HG02884 (cell line): Measurements from ENCODE around the gene SLC9A7.

Source experiments
- ATAC-seq: cut with Tn5 transposase; IDR thresholded peaks from one replicate; pipeline ENCODE4 v1.9.1; 2021; ENCODE audit warnings: mild to moderate bottlenecking, moderate library complexity; ENCODE audit not compliant: unreplicated experiment

The SLC9A7 gene

DNA sequence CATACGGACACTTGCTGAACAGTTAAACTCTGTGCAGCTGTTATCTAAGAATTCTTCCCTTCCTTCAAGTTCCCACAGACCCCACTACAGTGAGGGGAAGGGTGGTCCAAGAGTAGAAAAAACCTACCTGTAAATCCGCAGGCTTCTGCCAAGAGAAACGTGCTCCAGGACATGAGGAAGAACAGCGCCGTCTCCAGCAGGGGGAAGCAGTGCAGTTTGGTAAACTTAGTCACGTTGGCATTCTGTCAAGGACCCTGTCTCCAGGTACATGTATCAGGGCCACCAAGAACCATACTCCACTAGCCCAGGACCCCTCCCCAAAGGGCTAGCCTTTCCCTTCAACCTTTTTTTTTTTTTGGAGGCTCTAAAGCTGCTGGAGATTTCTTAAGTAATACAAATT lies 105.4 kb downstream of the SLC9A7 start:
- no peak for ATAC-seq

DNA sequence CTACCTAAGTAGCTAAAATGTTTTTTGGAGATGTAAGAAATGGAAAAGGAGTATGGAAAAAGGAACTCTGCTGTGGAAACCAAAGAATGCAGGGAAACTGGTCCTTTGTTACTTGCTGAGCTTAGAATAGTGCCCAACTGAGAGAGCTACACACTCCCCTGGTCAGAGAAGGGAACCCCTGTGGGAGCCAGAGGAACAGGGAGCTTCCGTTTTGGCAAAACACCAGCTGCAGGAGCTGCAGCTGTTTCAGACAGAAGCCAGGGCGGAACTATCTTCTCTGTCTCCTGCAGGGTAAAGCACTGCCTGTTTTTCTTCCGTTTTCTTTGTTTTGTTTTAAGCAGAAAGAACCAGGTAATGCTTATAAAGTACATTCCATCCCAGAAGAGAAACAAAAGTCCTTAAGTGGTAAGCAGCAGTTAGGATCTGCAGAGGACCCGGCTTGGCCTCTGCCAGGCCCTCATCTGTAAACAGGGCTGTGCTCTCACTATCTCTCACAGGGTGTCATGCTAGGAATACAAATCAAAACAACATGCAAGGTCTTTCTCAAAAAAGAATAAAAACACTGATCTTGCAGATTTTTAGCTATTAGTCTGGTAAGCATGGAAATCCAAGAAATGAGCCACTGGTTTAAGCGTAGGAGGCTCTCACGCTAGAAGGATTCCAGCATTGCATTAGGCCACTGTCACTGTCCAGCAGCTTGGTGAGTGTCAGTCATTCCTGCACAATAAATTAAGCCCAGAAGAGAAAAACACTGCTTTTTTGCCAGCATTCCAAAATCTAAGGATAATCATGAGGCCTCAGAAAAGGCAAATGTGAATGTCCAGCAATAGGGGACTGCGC lies 109.3 kb downstream of the SLC9A7 start:
- ATAC-seq = no peak

DNA sequence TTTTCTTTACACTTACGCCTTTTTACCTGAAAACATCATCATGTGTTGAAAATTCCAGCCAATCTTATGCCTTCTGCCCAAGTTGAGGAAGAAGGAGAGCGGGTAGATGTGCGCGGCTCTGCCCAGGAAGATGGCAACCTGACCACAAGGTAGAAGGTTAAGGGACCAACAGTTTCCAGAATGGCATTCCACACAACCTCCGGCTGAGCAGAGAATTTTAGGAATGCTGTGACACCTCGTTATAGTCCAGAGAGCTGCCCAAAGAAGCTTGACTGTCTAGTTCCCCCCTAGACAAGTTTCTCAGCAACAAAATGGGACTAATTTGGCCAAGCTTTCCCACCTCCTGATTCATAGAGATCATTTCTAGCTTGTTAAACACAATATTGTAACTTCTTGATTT lies 110.3 kb downstream of the SLC9A7 start:
- ATAC-seq = no peak

DNA sequence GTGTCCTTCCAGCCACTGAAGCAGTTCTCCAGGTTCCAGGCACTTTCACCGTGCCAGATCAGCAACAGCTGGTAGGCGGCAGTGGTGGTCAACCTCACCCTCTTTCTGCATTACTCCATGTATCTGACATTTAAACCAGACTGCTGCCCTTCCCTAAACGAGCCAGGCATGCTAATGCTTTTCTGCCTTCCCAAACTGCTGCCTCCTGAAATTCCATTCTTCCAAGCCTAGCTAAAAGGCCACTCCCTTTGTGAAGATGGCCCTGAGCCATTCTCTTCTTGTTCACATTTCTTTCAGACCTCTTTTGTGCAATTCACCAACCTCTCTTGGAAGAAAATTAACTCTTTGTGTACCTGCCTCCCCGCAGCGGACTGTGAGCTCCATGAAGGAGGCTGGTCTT lies 111.7 kb downstream of the SLC9A7 start:
- no peak for ATAC-seq

DNA sequence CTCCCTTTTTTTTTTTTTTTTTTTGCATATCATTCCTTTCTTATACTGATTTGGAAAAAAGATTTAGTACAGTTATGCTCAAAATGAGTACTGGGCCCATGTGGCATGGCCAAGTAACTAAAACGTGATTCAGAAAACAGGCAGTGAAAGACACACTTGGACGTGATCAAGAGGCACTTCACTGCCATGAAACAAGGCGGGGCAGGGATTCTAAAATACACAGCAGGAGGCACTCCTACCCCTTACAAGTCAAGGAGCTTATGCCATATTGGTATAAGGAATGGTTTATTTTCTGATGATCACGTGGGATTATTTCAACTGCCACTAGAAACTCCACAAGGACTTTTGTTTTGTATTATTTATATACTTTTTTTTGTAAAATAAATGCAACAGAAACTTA lies 113.3 kb downstream of the SLC9A7 start:
- ATAC-seq = no peak

DNA sequence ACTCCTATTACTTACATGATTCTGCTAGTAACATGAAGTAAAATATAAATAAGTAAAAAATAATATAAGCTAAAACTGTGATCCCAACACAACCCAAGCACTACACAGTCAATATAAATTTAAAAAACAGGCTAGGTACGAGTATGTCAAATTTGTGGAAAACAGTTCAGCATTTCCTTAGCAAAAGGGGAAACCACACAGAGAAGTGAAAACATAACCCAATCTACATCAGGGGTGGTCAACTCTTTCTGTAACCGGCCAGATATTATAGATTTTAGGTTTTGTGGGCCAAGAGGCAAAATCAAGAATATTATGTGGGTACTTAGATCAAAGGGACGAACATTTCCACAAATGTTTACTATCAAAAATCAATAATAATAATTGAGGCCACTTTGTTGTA lies 115.3 kb downstream of the SLC9A7 start:
- ATAC-seq = no peak

DNA sequence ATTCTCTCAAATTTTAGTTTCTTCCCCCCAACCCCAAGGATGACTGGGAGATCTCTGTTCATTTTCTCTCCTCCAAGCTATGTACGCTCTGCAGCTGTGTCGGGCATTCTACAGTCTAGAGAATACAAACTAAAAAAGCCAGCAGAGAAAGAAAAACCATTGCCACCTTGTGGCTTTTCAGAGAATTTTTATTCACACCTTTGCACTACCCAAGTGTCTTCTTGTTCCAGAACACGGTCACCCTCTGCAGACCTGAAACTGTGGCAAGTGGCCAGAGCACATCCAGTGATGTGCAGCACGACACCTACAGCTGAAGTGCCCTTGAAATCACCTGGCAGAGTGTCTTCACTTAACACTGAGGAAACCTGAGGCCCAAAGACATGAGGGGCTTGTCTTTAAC lies 116.8 kb downstream of the SLC9A7 start:
- ATAC-seq = no peak

DNA sequence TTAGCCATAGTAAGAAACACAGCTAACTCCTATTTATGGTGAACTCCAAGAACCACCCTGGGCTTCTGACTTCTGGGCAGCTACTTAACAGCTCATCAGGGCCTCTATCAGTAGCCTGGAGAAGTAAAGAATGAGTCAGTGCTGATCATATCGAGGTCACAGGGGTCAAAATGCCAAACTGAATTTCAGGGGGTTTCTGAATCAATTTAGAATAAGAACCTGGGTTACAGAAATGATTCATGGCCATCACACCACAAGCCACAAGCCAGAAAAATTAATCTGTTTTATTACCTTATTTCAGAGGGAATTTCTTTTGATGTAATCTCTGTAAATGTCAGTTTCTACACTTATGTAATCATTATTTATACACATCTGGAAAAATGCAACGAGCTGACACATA lies 121.0 kb downstream of the SLC9A7 start:
- ATAC-seq = peak; percentile 65

DNA sequence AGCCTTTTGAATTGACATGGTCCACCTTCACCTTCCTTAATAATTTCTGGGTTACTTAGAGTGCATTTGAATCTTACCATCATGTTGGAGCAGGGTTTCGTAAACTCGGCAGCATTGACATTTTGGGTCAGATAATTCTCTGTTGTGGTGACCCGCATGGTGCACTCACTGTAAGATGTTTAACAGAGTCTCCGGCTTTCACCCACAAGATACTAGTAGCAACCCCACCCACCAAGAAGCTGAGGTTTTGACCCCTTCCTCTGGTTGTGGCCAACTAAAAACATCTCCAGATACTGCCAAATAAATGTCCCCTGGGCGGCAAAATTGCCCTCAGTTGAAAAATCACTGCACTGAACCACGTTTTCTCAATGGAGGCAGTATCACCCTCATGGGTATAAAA lies 122.7 kb downstream of the SLC9A7 start:
- no peak for ATAC-seq

DNA sequence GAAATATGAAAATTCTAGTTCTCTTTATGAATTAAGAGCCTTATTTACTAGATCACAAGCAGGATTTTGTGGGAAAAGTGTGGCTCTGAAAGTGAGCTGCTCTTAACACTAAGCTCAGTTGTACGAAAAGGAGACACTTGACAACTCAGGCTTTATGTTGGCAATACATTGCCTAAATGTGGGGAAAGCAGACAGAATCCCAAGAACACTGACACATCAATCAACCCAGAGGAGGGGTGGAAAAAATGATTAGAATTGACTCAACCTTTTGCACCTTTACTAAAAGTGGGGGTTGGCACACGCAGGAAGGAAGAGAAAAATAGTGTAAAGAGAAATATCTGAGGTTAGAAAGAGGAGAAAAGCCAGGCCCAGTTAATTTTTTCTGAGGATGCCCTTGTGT lies 123.7 kb downstream of the SLC9A7 start:
- no peak for ATAC-seq

DNA sequence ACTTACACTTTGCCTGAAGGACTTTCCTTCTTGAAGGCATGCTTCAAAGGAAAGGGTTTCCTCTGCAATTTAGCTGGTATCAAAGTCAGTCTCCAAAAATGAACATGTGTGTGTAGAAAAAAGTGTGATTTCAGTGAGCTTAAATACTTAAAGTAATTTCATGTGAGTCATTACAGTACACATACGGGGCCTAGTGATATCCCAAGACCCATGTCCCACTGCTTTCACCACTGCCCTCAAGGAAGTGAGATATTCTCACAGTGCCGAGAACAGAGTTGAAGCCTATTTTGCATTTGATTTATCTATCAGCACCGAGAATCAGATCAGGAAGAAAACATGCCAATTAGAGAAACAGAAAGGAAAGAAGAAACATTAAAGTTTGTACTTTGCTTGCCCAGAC lies 124.3 kb downstream of the SLC9A7 start:
- ATAC-seq = peak; percentile 56

DNA sequence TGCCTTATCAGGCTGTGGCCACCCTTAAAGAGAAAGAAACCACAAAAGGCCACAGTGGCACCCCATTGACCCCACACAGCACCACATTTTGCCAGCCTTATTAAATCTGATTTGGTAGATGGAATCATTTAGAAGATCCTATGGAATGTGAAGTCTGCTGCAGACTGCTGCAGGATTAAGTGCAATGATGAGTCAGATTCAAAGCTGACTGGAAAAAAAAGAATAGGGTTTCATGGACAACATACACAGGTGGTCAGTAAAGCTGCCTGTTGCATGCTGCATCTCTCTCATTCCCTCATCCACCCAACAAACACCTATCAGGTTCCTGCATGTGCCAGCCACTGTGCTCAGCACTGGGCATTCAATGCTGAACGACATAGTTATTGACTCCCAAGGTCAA lies 128.8 kb downstream of the SLC9A7 start:
- no peak for ATAC-seq

DNA sequence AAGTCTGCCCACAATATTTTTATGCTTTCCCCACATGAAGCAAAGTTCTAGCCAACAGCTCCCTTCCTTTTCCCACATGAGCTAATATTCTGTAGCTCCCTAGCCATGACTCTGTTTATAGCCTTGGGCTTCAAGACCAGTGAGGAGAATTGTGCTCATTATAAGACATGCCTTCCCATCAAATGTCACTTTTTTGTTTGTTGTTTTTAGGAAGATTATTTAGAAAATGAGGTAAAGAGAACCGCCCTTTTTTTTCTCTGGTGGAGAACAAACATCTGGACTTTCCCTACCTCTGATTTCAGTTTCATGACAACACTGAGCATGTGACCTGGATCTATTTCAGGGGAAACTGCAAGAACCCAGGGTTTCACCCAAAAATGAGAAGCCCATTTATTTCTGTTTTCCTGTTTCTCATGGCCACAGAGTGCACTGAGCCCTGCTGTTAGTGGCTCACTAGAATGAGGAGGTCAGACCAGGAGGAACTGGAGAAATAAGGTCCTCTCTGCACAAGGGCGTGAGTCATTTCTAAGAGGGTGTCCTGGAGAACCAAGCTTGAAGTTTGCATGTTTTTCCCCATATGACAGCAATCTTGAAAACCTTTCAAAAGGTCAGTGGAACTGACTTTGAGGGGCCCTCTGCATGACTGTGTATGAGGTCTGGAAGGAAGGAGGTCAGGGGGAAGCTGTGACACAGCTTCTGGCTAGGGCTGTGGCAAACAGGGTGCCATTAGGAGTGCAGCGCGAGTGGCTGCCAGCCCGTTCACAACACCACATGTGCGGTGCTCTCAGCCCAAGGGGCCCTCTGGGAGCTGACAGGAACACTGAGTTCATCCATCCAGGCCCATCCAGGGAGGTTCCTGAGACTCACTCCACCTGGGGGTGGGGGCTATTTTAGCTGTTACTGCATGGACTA lies 130.2 kb downstream of the SLC9A7 start:
- peak; percentile 92 for ATAC-seq

DNA sequence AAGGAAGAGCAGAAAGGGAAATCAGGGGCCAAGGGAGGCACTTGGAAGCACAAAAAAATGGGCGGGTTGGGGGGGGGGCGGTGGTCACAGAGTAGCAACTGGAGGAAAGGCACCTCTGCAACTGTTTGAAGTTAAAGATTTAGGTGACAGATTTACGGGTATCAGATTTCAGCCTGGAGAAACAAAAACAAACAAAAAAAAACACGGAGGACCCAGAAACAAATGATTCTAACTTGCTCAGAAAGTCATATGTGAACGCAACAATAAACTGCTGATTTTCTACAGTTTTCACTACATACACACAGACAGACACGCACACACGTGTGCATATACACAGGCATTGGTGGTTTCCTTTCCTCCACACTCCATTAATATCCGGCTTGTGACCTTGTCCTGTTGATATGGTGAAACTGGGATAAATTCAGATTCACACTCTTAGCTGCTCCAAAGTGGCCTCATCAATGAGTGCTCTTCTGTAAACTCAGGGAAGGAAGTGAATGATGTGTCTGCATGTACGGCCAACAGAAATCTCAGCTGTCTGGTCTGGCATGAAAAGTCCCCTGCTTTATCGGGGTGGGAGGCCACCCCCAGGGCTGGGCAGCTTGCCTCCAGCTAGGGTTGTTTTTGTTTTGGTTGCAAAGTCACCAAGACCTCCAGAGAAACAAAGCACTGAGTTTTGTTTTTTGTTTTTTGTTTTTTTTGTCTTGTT lies 131.1 kb downstream of the SLC9A7 start:
- no peak for ATAC-seq

DNA sequence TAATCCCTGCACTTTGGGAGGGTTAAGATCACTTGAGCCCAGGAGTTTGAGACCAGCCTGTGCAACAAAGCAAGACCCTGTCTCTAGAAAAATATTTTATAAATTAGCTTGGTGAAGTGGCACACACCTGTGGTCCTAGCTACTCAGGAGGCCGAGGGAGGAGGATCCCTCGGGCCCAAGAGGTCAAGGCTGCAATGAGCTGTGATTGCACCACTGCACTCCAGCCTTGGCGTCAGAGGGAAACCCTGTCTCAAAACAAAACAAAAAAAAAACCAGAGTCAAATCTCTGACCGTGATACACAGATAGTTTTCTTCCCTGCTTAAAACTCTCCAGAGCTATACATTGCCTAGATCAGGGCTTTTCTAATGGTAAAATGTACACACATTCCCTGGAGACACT lies 131.9 kb downstream of the SLC9A7 start:
- no peak for ATAC-seq

DNA sequence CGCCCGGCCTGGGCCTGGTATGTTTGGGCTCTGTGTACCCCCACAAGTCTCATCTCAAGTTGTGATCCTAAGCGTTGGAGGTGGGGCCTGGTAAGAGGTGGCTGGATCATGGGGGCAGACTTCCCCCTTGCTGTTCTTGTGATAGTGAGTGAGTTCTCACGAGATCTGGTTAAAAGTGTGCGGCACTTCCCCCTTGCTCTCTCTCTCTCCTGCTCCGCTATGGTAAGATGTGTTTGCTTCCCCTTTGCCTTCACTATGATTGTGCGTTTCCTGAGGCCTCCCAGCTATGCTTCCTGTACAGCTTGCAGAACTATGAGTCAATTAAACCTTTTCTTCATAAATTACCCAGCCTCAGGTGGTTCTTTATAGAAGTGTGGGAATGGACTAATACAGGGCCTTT lies 132.4 kb downstream of the SLC9A7 start:
- ATAC-seq = no peak

DNA sequence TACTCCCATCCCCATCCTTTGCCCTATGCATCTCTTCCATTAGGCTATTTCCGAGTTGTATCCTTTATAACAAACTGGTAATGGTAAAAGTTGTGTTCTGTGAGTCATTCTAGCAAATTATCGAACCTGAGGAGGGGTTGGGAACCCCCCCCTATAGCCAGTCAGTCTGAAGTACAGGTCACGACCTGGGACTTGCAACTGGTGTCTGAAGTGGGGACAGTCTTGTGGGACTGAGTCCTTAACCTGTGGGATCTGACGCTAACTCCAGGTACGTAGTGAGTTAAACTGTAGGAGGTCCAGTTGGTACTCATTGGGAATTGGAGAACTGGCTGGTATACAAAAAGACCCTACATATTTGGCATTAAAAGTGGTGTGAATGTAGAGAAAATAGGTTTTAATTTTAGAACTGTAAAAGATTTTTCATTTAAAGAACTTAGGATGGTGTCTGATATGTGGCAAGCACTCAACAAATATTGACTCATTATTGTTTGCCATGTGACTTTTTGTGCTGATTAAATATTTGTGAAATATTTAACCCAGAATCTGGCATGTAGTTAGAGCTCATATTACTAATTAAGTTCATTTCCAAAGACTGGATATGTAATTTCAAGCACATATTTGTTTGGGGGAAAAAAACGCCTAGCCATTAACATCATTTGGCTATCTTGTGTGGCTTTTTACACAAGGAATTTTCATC lies 134.7 kb downstream of the SLC9A7 start:
- no peak for ATAC-seq

DNA sequence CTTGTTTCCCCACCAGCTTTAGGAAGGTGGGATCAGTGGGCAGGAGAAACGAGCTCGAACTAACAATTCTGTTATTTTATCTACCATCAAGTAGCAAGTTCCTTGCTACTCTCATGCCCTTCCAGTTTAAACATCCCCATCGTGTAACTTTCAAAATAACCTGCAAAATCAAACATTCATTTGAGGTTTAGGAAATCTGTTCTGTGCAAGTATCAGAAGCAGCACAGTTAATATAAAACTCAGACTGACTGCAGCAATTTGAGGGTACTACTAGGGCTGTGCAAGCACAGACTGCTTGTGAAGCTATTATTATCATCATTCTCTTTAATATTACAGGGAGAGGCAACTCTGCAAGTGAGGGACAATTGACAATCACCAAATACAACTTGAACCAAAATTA lies 137.3 kb downstream of the SLC9A7 start:
- no peak for ATAC-seq

DNA sequence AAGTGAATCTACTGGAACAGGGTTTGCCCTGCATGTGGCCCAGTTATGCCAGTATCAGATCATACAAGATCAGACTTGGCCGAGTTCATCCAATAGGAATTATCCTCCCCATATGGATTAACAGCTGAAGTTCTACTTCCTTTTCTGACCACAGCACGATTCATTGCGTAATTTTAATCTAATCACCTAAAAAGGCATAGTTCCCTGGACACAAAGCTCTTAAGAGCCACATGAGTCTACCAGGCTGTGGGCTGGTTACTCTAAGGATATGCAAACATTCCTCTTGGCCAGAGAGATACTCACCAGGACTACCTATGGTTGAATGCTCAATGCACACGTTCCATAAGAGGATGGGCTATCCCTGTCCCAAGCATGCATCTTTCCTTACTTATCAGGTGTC lies 138.4 kb downstream of the SLC9A7 start:
- ATAC-seq = no peak

DNA sequence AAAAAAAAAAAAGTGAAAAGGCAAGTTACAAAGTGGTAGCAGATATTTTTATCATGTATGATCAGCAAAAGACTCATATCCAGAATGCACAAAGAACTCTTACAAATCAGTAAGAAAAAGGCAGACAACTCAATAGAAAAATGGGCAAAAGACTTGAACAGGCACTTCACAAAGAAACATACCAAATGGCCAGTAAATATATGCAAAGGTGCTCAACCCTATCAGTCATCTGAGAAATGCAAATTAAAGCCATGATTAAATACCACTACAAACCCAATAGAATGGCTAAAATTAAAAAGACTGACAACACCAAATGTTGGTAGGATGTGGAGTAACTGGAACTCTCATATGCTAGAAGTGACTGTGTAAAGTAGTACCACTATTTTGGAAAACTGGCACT lies 140.0 kb downstream of the SLC9A7 start:
- ATAC-seq = no peak

DNA sequence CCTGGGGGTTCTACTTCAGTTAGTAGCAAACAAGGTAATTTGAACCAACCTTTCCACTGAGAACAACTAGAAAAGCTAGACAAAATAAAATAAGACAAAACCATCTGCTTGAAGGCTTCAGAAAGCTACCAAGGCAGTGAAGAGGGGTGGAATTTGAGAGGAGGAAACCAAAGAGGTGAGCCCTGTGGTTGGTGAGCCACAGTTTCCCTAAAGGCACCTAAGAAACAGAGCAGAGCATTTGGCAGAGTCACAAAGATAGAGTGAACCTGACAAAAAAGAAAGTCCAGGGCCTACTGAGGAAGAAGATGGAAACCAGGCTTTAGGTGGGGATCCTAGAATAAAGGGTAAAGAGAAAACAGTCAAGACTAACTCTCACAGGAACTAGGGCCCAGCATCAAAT lies 141.0 kb downstream of the SLC9A7 start:
- ATAC-seq = no peak
